CD14-positive monocyte (primary cell): ENCODE measurements around the gene LACRT. TPM values are rescaled to one million over a fixed set of nuclear protein-coding genes. Genes with fewer than 3 reads are reported as not detected.
"Not testable (repeated sequence)": the region's sequence is repeated elsewhere in the genome, so short reads cannot be mapped to it uniquely, and the experiment has no call there.

ENCODE experiments used
- DNase-seq, 3 donors: peaks; one replicate each; pipeline ENCODE4 v3.0.0-alpha.2; 2011 to 2022
- H2AFZ ChIP-seq: 2 replicates; pipeline ENCODE4 v1.6.0; 2012; ENCODE audit warnings: mild to moderate bottlenecking, low read depth, low read length, inconsistent platforms; ENCODE audit not compliant: insufficient read depth, poor library complexity, severe bottlenecking
- H3K27ac ChIP-seq, 2 donors: 1 replicate in 1 of 2; 2 replicates in 1 of 2; pipeline ENCODE4 v1.5.1; 2012 to 2013; ENCODE audit warnings: low read length in 2 of 2, control low read depth in 1 of 2, inconsistent platforms in 1 of 2, low read depth in 1 of 2, mild to moderate bottlenecking in 1 of 2
- H3K27me3 ChIP-seq, 2 donors: one replicate each; pipeline versions ENCODE4 v1.6.0 to v1.6.1; 2011 to 2013; ENCODE audit warnings: low read length in 2 of 2; ENCODE audit not compliant: control insufficient read depth in 2 of 2, insufficient read depth in 2 of 2
- H3K36me3 ChIP-seq, 2 donors: replicated peaks in 1 of 2; 1 replicate in 1 of 2; 2 replicates in 1 of 2; pipeline versions ENCODE4 v1.5.1 to v1.6.1; 2012 to 2013; ENCODE audit warnings: low read length in 2 of 2, control low read depth in 1 of 2, inconsistent platforms in 1 of 2, mild to moderate bottlenecking in 1 of 2; ENCODE audit not compliant: insufficient read depth in 2 of 2, control insufficient read depth in 1 of 2
- H3K4me1 ChIP-seq, 2 donors: 1 replicate in 1 of 2; 2 replicates in 1 of 2; pipeline versions ENCODE4 v1.5.1 to v1.6.1; 2012 to 2013; ENCODE audit warnings: low read length in 2 of 2, control low read depth in 1 of 2, inconsistent platforms in 1 of 2, mild to moderate bottlenecking in 1 of 2, moderate library complexity in 1 of 2; ENCODE audit not compliant: insufficient read depth in 2 of 2, control insufficient read depth in 1 of 2
- H3K4me2 ChIP-seq: replicated peaks from 2 replicates; pipeline ENCODE3; 2012; ENCODE audit warnings: low read length, moderate library complexity, mild to moderate bottlenecking; ENCODE audit not compliant: poor library complexity, severe bottlenecking; ENCODE audit errors: extremely low read depth
- H3K4me3 ChIP-seq, 3 experiments: fragments of 200-600 bp in 1 of 3; sonication (generic) in 1 of 3; replicated peaks in 1 of 3; 1 replicate in 2 of 3; 2 replicates in 1 of 3; pipeline ENCODE4 v1.5.1; 2011 to 2013; ENCODE audit warnings: low read length in 3 of 3, mild to moderate bottlenecking in 3 of 3, control low read depth in 2 of 3, low read depth in 2 of 3, inconsistent platforms in 1 of 3, moderate library complexity in 1 of 3
- H3K79me2 ChIP-seq: 2 replicates; pipeline ENCODE4 v1.6.0; 2012; ENCODE audit warnings: mild to moderate bottlenecking, control low read depth, inconsistent platforms, low read length, moderate library complexity; ENCODE audit not compliant: insufficient read depth
- H3K9ac ChIP-seq: 2 replicates; pipeline ENCODE4 v1.6.0; 2017; ENCODE audit warnings: low read length, mild to moderate bottlenecking; ENCODE audit not compliant: insufficient read depth, poor library complexity, severe bottlenecking
- H3K9me3 ChIP-seq, 2 donors: replicated peaks in 1 of 2; 1 replicate in 1 of 2; 2 replicates in 1 of 2; pipeline versions ENCODE4 v1.5.1 to v1.6.1; 2012 to 2013; ENCODE audit warnings: low read length in 2 of 2, control low read depth in 1 of 2; ENCODE audit not compliant: control insufficient read depth in 1 of 2, insufficient read depth in 1 of 2
- H4K20me1 ChIP-seq: 2 replicates; pipeline ENCODE4 v1.6.0; 2012; ENCODE audit warnings: mild to moderate bottlenecking, low read length, control low read depth, moderate library complexity; ENCODE audit not compliant: insufficient read depth
- H3K27ac Mint-ChIP-seq, 7 donors: one replicate each; pipeline ENCODE4 v1.8.0; 2020; ENCODE audit warnings: mild to moderate bottlenecking in 7 of 7, mixed read lengths in 7 of 7, moderate library complexity in 6 of 7, inconsistent platforms in 2 of 7
- H3K27me3 Mint-ChIP-seq, 3 donors: one replicate each; pipeline ENCODE4 v1.8.0; 2021 to 2022; ENCODE audit warnings: low read depth in 3 of 3, mild to moderate bottlenecking in 3 of 3, mixed read lengths in 3 of 3, moderate library complexity in 3 of 3, inconsistent platforms in 1 of 3
- H3K36me3 Mint-ChIP-seq, 2 donors: one replicate each; pipeline ENCODE4 v1.8.0; 2020; ENCODE audit warnings: mixed read lengths in 2 of 2, inconsistent platforms in 1 of 2, mild to moderate bottlenecking in 1 of 2
- H3K4me1 Mint-ChIP-seq: one replicate; pipeline ENCODE4 v1.8.0; 2020; ENCODE audit warnings: mild to moderate bottlenecking, mixed read lengths
- H3K4me3 Mint-ChIP-seq, 2 donors: one replicate each; pipeline ENCODE4 v1.8.0; 2020; ENCODE audit warnings: mild to moderate bottlenecking in 2 of 2, mixed read lengths in 2 of 2, moderate library complexity in 1 of 2
- H3K9me3 Mint-ChIP-seq, 7 donors: one replicate each; pipeline ENCODE4 v1.8.0; 2020 to 2022; ENCODE audit warnings: mixed read lengths in 7 of 7, mild to moderate bottlenecking in 6 of 7, moderate library complexity in 6 of 7, inconsistent platforms in 2 of 7
- CTCF ChIP-seq: fragments of 200-600 bp; IDR thresholded peaks from one replicate; pipeline ENCODE4 v1.8.0; 2022; ENCODE audit warnings: antibody characterized with exemption, mild to moderate bottlenecking
- WGBS: methylation state at CpG from one replicate; pipeline ENCODE4 v1.1.5; 2013; ENCODE audit warnings: missing lambda C conversion rate; ENCODE audit not compliant: insufficient coverage; 5-methylcytosine and 5-hydroxymethylcytosine counted together
- intact Hi-C, 2 donors: fragments of 100-400 bp; cut with micrococcal nuclease; formaldehyde crosslinking; loops; one replicate each; pipeline versions ENCODE4 v1.15.0 to v1.15.1; 2023
- polyA plus RNA-seq, 3 donors: library from polyadenylated mRNA; depleted of rRNA in 1 of 3; unstranded in 2 of 3; stranded (reverse) in 1 of 3; fragments of 300-500 nt in 2 of 3; fragments of >200 nt in 1 of 3; fragmentation: Illumina TruSeq in 2 of 3; gene quantifications; 1 replicate in 2 of 3; 2 replicates in 1 of 3; pipeline ENCODE4 v1.2.3, GENCODE V29; 2012 to 2021

Gene LACRT
- polyA plus RNA-seq, 3 donors: not detected

- Mint-ChIP-seq H3K4me3 (peak overlapping the region in 1 of 2 donors; percentile 39), H3K4me1 (peaks cover 19% of the 10 kb centered on the region), H3K27ac (peak overlapping the region in 2 of 7 donors; percentile 8 to 34), H3K36me3 (no peaks in the 10 kb centered on the region), H3K27me3 (peaks cover 1 to 3% (median 2%) of the 10 kb centered on the region in 3 donors), H3K9me3 (peaks cover 0 to 2% (median 0%) of the 10 kb centered on the region in 7 donors)
- Histone ChIP-seq H3K9ac (no peak overlapping the region), H3K4me1 (peaks cover 13 to 16% of the 10 kb centered on the region in 2 donors), H3K9me3 (no peaks in the 10 kb centered on the region), H4K20me1 (no peaks in the 10 kb centered on the region), H3K4me2 (no peak overlapping the region), H3K27ac (no peak overlapping the region), H2AFZ (no peak overlapping the region), H3K79me2 (no peaks in the 10 kb centered on the region), H3K36me3 (no peaks in the 10 kb centered on the region), H3K4me3 (no peak overlapping the region), H3K27me3 (peaks cover 0 to 2% of the 10 kb centered on the region in 2 donors)
- no peak for TF ChIP-seq CTCF
- no peak for DNase-seq
- WGBS: 85% methylated on average over 2 of the region's 4 CpGs
- intact Hi-C loops: no loop called here
These were observed 6.4 kb upstream of the LACRT start for GRCh38 chr12:54641089-54641488.

- H3K4me3 ChIP-seq, H3K36me3 ChIP-seq, DNase-seq, H4K20me1 ChIP-seq, H3K4me2 ChIP-seq, H3K27me3 Mint-ChIP-seq, H3K4me3 Mint-ChIP-seq, H2AFZ ChIP-seq, H3K79me2 ChIP-seq, H3K27me3 ChIP-seq, H3K9me3 Mint-ChIP-seq, H3K9me3 ChIP-seq, H3K27ac Mint-ChIP-seq, H3K36me3 Mint-ChIP-seq, H3K27ac ChIP-seq, intact Hi-C loops, H3K9ac ChIP-seq: not testable (repeated sequence)
- H3K4me1 Mint-ChIP-seq: peaks cover 19% of the 10 kb centered on the region
- WGBS: no CpG with 5 or more reads among the region's 2 CpGs
- peaks cover 13 to 16% of the 10 kb centered on the region in 2 donors for H3K4me1 ChIP-seq
These were observed 4.4 kb upstream of the LACRT start for GRCh38 chr12:54639112-54639511.
